Endodermal cell (in vitro differentiated cells): Measurements from ENCODE around the gene TUBGCP2. TPM values are rescaled to one million over a fixed set of nuclear protein-coding genes. Genes with fewer than 3 reads are reported as not detected.

Experiments
- DNase-seq: peaks from one replicate; pipeline ENCODE4 v3.0.0-alpha.2; 2017
- H3K27ac ChIP-seq: 2 replicates; pipeline ENCODE4 v1.5.1; 2013; ENCODE audit warnings: mild to moderate bottlenecking, low read depth, low read length, moderate library complexity
- H3K27me3 ChIP-seq: 2 replicates; pipeline ENCODE4 v1.6.1; 2013; ENCODE audit warnings: mild to moderate bottlenecking, low read length, moderate library complexity; ENCODE audit not compliant: insufficient read depth, control insufficient read depth, poor library complexity, severe bottlenecking
- H3K36me3 ChIP-seq: 2 replicates; pipeline ENCODE4 v1.7.0; 2013; ENCODE audit warnings: mild to moderate bottlenecking, low read length, moderate library complexity; ENCODE audit not compliant: control insufficient read depth, insufficient read depth
- H3K4me1 ChIP-seq: one replicate; pipeline ENCODE4 v1.7.0; 2013; ENCODE audit warnings: low read length; ENCODE audit not compliant: control insufficient read depth, insufficient read depth
- H3K4me3 ChIP-seq: 2 replicates; pipeline ENCODE4 v1.5.1; 2013; ENCODE audit warnings: mild to moderate bottlenecking, low read length, moderate library complexity
- H3K9ac ChIP-seq: 2 replicates; pipeline ENCODE4 v1.6.1; 2013; ENCODE audit warnings: mild to moderate bottlenecking, low read length, moderate library complexity; ENCODE audit not compliant: poor library complexity, severe bottlenecking; ENCODE audit errors: extremely low read depth
- H3K9me3 ChIP-seq: 2 replicates; pipeline ENCODE4 v1.6.1; 2013; ENCODE audit warnings: mild to moderate bottlenecking, low read length, moderate library complexity; ENCODE audit not compliant: control insufficient read depth
- H3K27ac Mint-ChIP-seq: 2 replicates; pipeline ENCODE4 v1.8.0; 2020; ENCODE audit warnings: mixed read lengths
- H3K27me3 Mint-ChIP-seq: 2 replicates; pipeline ENCODE4 v1.8.0; 2021; ENCODE audit warnings: mild to moderate bottlenecking, mixed read lengths; ENCODE audit not compliant: insufficient read depth
- H3K36me3 Mint-ChIP-seq: 2 replicates; pipeline ENCODE4 v1.8.0; 2020; ENCODE audit warnings: low read depth, mixed read lengths
- H3K4me1 Mint-ChIP-seq: 2 replicates; pipeline ENCODE4 v1.8.0; 2020; ENCODE audit warnings: mixed read lengths
- H3K4me3 Mint-ChIP-seq: 2 replicates; pipeline ENCODE4 v1.8.0; 2020; ENCODE audit warnings: mild to moderate bottlenecking, moderate library complexity, mixed read lengths
- H3K9me3 Mint-ChIP-seq: 2 replicates; pipeline ENCODE4 v1.8.0; 2020; ENCODE audit warnings: mild to moderate bottlenecking, mixed read lengths
- WGBS, 2 experiments: methylation state at CpG; one replicate each; pipeline versions ENCODE4 v1.1.5 to v1.1.7; 2013; ENCODE audit warnings: missing lambda C conversion rate in 2 of 2, mixed read lengths in 1 of 2; ENCODE audit not compliant: insufficient coverage in 1 of 2, insufficient read length in 1 of 2; 5-methylcytosine and 5-hydroxymethylcytosine counted together
- total RNA-seq, 2 donors: library from RNA; stranded (reverse); fragmentation: NEBNext Ultra II Directional in 1 of 2; extraction: Animal tissue kit (Norgen Biotek cat#: 25700) in 1 of 2; gene quantifications; 2 replicates in 1 of 2; 3 replicates in 1 of 2; pipeline ENCODE4 v1.2.1, GENCODE V29; 2021
- TF ChIP-seq, protein P1 (sequence below): fragments of 200-600 bp; sonication (generic); conservative IDR thresholded peaks from 2 replicates; pipeline ENCODE4 v1.5.0; 2021; ENCODE audit warnings: antibody characterized with exemption, mild to moderate bottlenecking

Gene TUBGCP2
- total RNA-seq, 2 donors from 2014 or later: 52.8 to 63.0 TPM

DNA sequence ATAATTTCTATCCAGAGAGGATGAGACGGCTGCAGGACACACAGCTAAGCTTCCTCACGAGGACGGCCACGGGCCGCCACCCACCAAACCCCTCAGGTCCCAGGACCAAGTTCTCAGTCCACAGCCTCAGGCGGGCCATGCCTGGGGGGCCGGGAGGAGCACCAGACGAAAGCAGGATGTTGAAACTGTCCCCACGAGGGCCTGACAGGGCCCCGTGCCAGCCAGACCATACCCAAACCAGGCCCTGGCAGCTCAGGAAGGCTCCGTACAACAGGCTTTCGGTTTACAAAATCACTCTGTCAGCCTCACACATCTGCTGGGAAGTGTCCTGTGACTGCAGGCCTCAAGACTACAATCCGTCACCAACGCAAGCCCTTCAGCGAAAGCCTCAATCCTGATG, 14.5 kb downstream of the TUBGCP2 start:
- peaks cover 50% of the 10 kb centered on the region for H3K36me3 ChIP-seq
- no peak for DNase-seq
- Mint-ChIP-seq H3K27ac (no peak overlapping the region), H3K9me3 (no peaks in the 10 kb centered on the region), H3K4me3 (no peak overlapping the region), H3K36me3 (peaks cover 53% of the 10 kb centered on the region), H3K4me1 (no peaks in the 10 kb centered on the region), H3K27me3 (no peaks in the 10 kb centered on the region)
- TF ChIP-seq, protein P1, sequence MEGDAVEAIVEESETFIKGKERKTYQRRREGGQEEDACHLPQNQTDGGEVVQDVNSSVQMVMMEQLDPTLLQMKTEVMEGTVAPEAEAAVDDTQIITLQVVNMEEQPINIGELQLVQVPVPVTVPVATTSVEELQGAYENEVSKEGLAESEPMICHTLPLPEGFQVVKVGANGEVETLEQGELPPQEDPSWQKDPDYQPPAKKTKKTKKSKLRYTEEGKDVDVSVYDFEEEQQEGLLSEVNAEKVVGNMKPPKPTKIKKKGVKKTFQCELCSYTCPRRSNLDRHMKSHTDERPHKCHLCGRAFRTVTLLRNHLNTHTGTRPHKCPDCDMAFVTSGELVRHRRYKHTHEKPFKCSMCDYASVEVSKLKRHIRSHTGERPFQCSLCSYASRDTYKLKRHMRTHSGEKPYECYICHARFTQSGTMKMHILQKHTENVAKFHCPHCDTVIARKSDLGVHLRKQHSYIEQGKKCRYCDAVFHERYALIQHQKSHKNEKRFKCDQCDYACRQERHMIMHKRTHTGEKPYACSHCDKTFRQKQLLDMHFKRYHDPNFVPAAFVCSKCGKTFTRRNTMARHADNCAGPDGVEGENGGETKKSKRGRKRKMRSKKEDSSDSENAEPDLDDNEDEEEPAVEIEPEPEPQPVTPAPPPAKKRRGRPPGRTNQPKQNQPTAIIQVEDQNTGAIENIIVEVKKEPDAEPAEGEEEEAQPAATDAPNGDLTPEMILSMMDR: no peak
- no peak overlapping the region for H3K27ac ChIP-seq
- no peaks in the 10 kb centered on the region for H3K4me1 ChIP-seq
- H3K9ac ChIP-seq: no peak overlapping the region
- H3K9me3 ChIP-seq: no peaks in the 10 kb centered on the region
- H3K4me3 ChIP-seq: no peak overlapping the region
- no peaks in the 10 kb centered on the region for H3K27me3 ChIP-seq
- whole genome bisulfite sequencing, 2 experiments: 94 to 96% methylated on average over 14 to 15 of the region's 15 CpGs

GRCh38 chr10:133293810-133294119, 14.9 kb downstream of the TUBGCP2 start:
- Histone ChIP-seq H3K4me1 (no peaks in the 10 kb centered on the region), H3K27me3 (no peaks in the 10 kb centered on the region), H3K27ac (no peak overlapping the region), H3K9me3 (no peaks in the 10 kb centered on the region), H3K4me3 (no peak overlapping the region), H3K9ac (no peak overlapping the region), H3K36me3 (peaks cover 50% of the 10 kb centered on the region)
- H3K4me1 Mint-ChIP-seq: no peaks in the 10 kb centered on the region
- H3K9me3 Mint-ChIP-seq: no peaks in the 10 kb centered on the region
- H3K36me3 Mint-ChIP-seq: peaks cover 53% of the 10 kb centered on the region
- TF ChIP-seq, protein P1: no peak
- H3K27me3 Mint-ChIP-seq: no peaks in the 10 kb centered on the region
- H3K4me3 Mint-ChIP-seq: no peak overlapping the region
- no peak overlapping the region for H3K27ac Mint-ChIP-seq
- DNase-seq: no peak
- 93 to 97% methylated on average over 8 to 10 of the region's 10 CpGs for WGBS, 2 experiments

- Histone ChIP-seq H3K9ac (no peak overlapping the region), H3K9me3 (no peaks in the 10 kb centered on the region), H3K4me3 (no peak overlapping the region), H3K4me1 (no peaks in the 10 kb centered on the region), H3K27me3 (no peaks in the 10 kb centered on the region), H3K27ac (no peak overlapping the region), H3K36me3 (peaks cover 49% of the 10 kb centered on the region)
- Mint-ChIP-seq H3K9me3 (no peaks in the 10 kb centered on the region), H3K4me3 (no peak overlapping the region), H3K27ac (no peak overlapping the region), H3K27me3 (no peaks in the 10 kb centered on the region), H3K4me1 (no peaks in the 10 kb centered on the region), H3K36me3 (peaks cover 49% of the 10 kb centered on the region)
- 95 to 98% methylated on average over 19 to 38 of the region's 38 CpGs for WGBS, 2 experiments
- DNase-seq: no peak
- TF ChIP-seq, protein P1: no peak
Observed at GRCh38 chr10:133292919-133293809, 15.5 kb downstream of the TUBGCP2 start.
